ENCODE results near the gene MOB1A. TPM values are rescaled to one million over a fixed set of nuclear protein-coding genes. Genes with fewer than 3 reads are reported as not detected.

The MOB1A gene
- total and polyA plus RNA-seq, 7 donors, result 13.6 to 71.2 (median 28.8) TPM

DNA sequence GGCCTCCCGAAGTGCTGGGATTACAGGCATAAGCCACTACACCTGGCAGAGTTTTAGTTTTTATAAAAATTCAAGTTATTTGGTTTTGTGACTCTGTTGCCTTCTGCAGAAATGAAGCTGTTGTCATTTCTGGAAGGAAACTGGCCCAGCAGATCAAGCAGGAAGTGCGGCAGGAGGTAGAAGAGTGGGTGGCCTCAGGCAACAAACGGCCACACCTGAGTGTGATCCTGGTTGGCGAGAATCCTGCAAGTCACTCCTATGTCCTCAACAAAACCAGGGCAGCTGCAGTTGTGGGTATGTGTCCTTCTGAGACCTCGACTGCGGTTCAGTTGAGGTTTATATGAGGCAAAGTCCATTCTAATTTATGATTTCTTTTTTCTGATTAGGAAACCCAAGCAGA lies 26.9 kb upstream of the MOB1A start:
- H3K36me3 ChIP-seq (ENCODE audit: insufficient read depth in 1 of 2, low read depth in 1 of 2), result peaks cover 2 to 39% of the 10 kb centered on the region in 2 donors
- ATAC-seq, result peak; percentile 41 to 83 (median 58)
- no peaks in the 10 kb centered on the region for H3K27me3 ChIP-seq (ENCODE audit: insufficient read depth in 3 of 3, low read length in 2 of 3)
- TF ChIP-seq, protein P1, sequence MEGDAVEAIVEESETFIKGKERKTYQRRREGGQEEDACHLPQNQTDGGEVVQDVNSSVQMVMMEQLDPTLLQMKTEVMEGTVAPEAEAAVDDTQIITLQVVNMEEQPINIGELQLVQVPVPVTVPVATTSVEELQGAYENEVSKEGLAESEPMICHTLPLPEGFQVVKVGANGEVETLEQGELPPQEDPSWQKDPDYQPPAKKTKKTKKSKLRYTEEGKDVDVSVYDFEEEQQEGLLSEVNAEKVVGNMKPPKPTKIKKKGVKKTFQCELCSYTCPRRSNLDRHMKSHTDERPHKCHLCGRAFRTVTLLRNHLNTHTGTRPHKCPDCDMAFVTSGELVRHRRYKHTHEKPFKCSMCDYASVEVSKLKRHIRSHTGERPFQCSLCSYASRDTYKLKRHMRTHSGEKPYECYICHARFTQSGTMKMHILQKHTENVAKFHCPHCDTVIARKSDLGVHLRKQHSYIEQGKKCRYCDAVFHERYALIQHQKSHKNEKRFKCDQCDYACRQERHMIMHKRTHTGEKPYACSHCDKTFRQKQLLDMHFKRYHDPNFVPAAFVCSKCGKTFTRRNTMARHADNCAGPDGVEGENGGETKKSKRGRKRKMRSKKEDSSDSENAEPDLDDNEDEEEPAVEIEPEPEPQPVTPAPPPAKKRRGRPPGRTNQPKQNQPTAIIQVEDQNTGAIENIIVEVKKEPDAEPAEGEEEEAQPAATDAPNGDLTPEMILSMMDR (IDR thresholded peaks at IDR 0.05), result no peak
- H3K27ac ChIP-seq, result peak overlapping the region; percentile 75
- 27 to 35% (median 32%) methylated on average over 6 of the region's 6 CpGs for WGBS, 3 donors
- DNase-seq, result no peak
- H3K4me1 ChIP-seq, result peaks cover 55% of the 10 kb centered on the region
- H3K4me3 ChIP-seq, result peak overlapping the region; percentile 17
- intact Hi-C loops (cut with DNase I), result no loop called here
- no peaks in the 10 kb centered on the region for H3K9me3 ChIP-seq

DNA sequence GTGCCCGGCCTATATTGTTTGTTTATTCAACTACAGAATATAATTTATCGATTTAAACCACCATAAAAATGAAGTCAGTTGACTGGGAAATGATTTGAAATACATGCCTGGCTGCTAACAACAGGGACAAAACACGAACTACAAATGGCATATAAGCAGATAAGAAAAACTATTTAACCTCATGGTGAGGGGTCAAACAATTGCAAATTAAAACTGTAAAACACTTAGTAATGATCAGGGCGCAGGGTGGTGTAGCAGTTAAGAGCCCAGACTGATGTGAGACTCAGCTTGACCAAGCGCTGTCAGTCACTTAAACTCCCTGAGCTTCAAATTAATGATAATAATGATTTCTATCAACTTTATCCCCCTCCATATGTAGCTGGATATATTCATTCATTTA lies 26.4 kb upstream of the MOB1A start:
- Histone ChIP-seq H3K4me3 (no peak overlapping the region), H3K27ac (peak overlapping the region; percentile 75), H3K27me3 (ENCODE audit: insufficient read depth in 3 of 3, low read length in 2 of 3) (no peaks in the 10 kb centered on the region), H3K4me1 (peaks cover 59% of the 10 kb centered on the region), H3K36me3 (ENCODE audit: insufficient read depth in 1 of 2, low read depth in 1 of 2) (peaks cover 2 to 34% of the 10 kb centered on the region in 2 donors), H3K9me3 (no peaks in the 10 kb centered on the region)
- WGBS, 3 donors, result 82 to 87% (median 87%) methylated on average over 5 of the region's 5 CpGs
- no peak for DNase-seq
- intact Hi-C loops (cut with DNase I), result no loop called here
- no peak for ATAC-seq
- TF ChIP-seq, protein P1 (IDR thresholded peaks at IDR 0.05), result no peak

DNA sequence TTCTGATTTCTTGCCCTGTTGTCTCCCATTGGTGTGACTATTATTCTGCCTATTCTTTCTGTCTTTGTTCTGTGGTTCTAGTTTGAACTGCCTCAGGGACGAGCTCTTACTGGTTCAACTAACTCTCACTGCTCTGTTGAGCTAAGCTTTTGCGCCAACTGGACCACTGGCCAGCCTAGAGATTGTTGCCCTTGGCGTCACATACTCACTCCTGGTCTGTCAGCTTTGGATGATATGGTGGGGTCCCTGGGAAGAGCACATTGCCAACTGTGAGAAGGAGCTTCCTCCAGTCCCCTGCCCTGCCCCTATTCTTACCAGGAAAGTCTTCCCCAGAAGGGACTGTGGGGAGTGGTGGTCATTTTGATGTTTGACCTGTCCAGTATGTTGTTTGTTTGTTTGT lies 25.8 kb upstream of the MOB1A start:
- intact Hi-C loops (cut with DNase I), result no loop called here
- 91 to 94% (median 93%) methylated on average over 3 of the region's 3 CpGs for WGBS, 3 donors
- ATAC-seq (no peak), DNase-seq (no peak)
- Histone ChIP-seq H3K9me3 (no peaks in the 10 kb centered on the region), H3K4me1 (peaks cover 60% of the 10 kb centered on the region), H3K4me3 (no peak overlapping the region), H3K27me3 (ENCODE audit: insufficient read depth in 3 of 3, low read length in 2 of 3) (no peaks in the 10 kb centered on the region), H3K27ac (peak overlapping the region; percentile 75), H3K36me3 (ENCODE audit: insufficient read depth in 1 of 2, low read depth in 1 of 2) (peaks cover under 1 to 27% of the 10 kb centered on the region in 2 donors)
- TF ChIP-seq, protein P1 (IDR thresholded peaks at IDR 0.05), result no peak

DNA sequence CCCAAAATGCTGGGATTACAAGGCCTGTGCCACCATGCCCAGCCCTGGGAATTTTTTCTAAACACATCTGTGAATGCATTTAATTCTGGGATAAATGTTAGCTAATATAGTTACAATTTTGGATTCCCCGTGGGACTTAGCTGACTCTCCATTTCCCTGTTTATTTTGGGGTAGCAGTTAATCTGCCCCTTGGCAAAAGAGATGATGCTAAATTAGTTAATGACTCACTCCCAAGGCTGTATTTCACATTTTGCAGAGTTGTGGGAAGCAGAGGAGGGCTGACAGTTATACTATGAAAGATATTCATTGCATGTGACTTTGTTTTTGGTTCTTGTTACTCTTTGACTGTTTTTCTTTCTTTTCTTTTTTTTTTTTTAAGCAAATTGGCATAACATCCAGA lies 22.9 kb upstream of the MOB1A start:
- Histone ChIP-seq H3K27me3 (ENCODE audit: insufficient read depth in 3 of 3, low read length in 2 of 3) (no peaks in the 10 kb centered on the region), H3K4me1 (peaks cover 57% of the 10 kb centered on the region), H3K4me3 (peak overlapping the region; percentile 79), H3K27ac (peak overlapping the region; percentile 91), H3K9me3 (no peaks in the 10 kb centered on the region), H3K36me3 (ENCODE audit: insufficient read depth in 1 of 2, low read depth in 1 of 2) (peaks cover 0 to 7% of the 10 kb centered on the region in 2 donors)
- 3 to 14% (median 11%) methylated on average over 1 of the region's 1 CpG for WGBS, 3 donors
- ATAC-seq, result peak; percentile 53 to 77 (median 69)
- no peak for DNase-seq
- TF ChIP-seq, protein P1 (IDR thresholded peaks at IDR 0.05), result no peak
- intact Hi-C loops (cut with DNase I), result no loop called here

DNA sequence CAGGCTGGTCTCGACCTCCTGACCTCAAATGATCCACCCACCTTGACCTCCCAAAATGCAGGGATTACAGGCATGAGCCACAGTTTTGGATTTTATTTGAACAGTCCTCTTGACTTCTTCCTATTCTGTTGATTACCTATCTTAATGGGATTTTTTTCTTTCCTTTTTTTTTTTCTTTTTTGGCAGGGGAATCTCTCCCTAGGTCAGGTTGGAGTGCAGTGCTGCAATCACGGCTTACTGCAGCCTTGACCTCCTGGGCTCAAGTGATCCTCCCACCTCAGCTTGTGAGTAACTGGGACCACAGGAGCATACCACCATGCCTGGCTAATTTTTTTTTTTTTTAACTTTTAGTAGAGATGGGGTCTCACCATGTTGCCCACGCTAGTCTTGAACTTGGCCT lies 22.5 kb upstream of the MOB1A start:
- peak overlapping the region; percentile 91 for H3K27ac ChIP-seq
- TF ChIP-seq, protein P1 (IDR thresholded peaks at IDR 0.05), result no peak
- ATAC-seq, result no peak
- H3K36me3 ChIP-seq (ENCODE audit: insufficient read depth in 1 of 2, low read depth in 1 of 2), result peaks cover 0 to 7% of the 10 kb centered on the region in 2 donors
- intact Hi-C loops (cut with DNase I), result no loop called here
- no peaks in the 10 kb centered on the region for H3K27me3 ChIP-seq (ENCODE audit: insufficient read depth in 3 of 3, low read length in 2 of 3)
- H3K4me1 ChIP-seq, result peaks cover 53% of the 10 kb centered on the region
- no peak for DNase-seq
- WGBS, 3 donors, result 27 to 72% (median 36%) methylated on average over 3 of the region's 3 CpGs
- H3K9me3 ChIP-seq, result no peaks in the 10 kb centered on the region
- peak overlapping the region; percentile 79 for H3K4me3 ChIP-seq
